ENCODE measurements around the gene SKA2.
A peak's percentile ranks its signal among the peaks of the same experiment; 100 is the strongest.
"Not testable (repeated sequence)": the region's sequence is repeated elsewhere in the genome, so short reads cannot be mapped to it uniquely, and the experiment has no call there.

SKA2 gene

GRCh38 chr17:59154721-59155438, at the start of gene SKA2:
Gene SKA2, minus strand, starts transcription at chr17:59155186. Its CDS starts 23 bp downstream, at chr17:59155163.
- peak; percentile 94 for DNase-seq

DNA sequence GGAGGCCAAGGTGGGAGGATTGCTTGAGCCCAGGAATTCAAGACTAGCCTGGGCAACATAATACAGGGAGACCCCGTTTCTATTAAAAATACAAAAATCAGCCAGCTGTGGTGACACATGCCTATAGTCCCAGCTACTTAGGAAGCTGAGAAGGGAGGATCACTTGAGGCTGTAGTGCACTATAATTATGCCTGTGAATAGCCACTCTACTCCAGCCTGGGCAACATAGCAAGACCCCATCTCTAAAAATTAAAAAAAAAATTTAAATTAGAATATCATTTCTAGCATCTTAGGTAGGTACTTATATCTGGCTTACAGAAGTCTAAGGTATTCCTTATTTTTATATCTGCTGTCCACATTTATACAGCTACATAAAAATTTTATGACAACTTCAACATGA, 47.3 kb upstream of the SKA2 start:
- no peak for DNase-seq

DNA sequence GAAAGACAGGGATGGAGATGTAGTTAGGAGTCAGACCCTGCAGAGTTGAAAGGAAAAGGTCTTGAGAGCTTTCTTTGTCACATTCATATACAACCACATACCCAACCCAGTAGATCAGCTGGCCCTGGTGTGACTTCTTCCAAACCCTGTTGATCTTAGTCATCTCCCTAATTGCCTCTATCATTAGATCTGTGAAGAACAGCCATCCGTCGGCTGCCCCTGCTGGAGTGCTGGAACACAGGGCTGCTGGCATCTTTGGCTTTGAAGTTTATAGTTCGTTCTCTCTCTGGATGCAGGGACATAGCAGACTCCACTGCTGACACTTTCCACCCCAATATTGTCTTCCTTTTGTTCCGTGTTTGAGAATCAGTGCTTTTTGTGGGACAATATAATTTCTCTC, 44.4 kb upstream of the SKA2 start:
- DNase-seq: no peak

GRCh38 chr17:59193336-59193862, 38.4 kb upstream of the SKA2 start:
- DNase-seq: no peak

GRCh38 chr17:59190806-59191205, 35.8 kb upstream of the SKA2 start:
- no peak for DNase-seq

DNA sequence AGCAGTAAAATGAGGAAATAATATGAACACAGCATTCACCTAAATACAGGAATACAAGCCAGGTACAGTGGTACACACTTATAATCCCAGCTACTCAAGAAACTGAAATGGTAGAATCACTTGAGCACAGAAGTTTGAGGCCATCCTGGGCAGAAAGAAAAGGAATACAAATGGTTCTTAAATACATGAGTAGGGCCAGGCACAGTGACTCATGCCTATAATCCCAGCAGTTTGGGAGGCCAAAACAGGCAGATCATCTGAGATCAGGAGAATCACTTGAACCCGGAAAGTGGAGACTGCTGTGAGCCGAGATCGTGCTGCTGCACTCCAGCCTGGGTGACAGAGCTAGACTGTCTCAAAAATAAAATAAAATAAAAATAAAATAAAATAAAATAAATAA, 31.9 kb upstream of the SKA2 start:
- no peak for DNase-seq

DNA sequence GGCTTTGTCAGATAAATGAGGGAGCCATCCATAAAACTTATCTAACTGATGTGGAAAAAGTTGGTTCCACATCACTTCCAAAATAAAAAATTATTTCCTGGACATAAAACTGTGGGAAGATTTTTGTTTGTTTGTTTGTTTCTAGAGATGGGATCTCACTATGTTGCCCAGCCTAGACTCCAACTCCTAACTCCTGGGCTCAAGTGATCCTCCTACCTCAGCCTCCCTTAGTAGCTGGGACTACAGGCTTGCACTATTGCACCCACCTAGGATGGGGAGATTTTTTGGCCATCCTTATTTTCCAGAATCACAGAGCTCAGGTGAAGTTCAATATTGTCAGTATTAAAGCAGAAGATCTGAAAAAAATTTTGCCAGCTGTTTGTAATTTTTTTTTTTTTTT, 31.0 kb upstream of the SKA2 start:
- no peak for DNase-seq

DNA sequence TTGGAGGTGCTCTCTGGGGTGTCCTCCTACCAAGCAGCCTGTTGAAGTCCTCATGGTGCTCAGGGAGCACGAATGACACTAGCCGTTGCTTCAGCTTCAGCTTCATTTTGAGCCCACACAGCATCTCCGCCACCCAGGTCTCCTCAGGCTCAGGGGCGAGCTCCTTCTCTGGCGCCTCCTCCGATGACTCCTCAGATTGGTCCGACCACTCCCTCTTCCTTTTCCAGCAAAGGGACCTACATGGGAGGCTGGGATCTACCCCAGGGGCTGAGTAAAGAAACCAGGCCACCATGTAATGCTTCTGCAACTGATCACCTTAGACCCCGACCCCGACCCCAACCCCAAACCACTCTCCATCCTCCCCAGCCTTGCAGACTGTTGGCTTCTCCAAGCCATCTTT, 26.5 kb upstream of the SKA2 start:
- no peak for DNase-seq

- DNase-seq: no peak
Observed at GRCh38 chr17:59180626-59181025, 25.6 kb upstream of the SKA2 start.

- DNase-seq: not testable (repeated sequence)
Observed at GRCh38 chr17:59179601-59180000, 24.6 kb upstream of the SKA2 start.

DNA sequence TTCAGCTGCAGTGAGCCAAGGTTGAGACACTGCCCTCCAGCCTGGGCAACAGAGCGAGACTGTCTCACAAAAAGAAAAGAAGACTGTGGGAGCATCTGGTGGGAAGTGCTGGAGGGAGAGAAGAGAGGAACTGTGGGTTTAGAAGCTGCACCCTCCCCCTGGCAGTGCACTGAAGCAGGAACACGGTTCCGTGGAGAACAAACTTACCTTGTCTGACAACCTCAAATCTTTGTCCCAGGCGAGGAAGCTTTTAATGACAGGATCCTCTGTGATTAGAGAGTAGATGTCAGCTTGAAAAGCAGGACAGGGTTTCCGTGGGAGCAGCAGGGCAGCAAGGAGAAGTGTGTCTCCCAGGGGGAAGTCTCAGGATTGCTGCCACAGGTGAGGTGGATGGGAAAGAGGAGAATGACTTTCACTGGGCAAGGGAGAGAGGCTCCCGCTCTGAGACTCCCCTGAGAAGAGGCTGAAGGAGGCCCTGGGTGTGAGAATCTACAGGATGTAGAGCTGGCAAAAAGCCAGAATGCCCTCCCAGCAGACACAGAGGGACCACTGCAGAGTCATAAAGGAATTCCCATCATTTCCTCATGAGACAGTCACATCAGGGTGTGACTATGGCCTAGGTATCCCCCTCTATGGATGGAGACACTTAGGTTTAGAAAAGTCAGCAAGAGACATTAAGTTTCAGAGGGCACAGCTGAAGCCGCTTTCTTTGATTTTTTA, 23.4 kb upstream of the SKA2 start:
- no peak for DNase-seq

GRCh38 chr17:59175076-59175475, 20.1 kb upstream of the SKA2 start:
- no peak for DNase-seq

- no peak for DNase-seq
Observed at GRCh38 chr17:59174671-59175070, 19.7 kb upstream of the SKA2 start.

GRCh38 chr17:59172436-59173004, 17.5 kb upstream of the SKA2 start:
- DNase-seq: no peak

DNA sequence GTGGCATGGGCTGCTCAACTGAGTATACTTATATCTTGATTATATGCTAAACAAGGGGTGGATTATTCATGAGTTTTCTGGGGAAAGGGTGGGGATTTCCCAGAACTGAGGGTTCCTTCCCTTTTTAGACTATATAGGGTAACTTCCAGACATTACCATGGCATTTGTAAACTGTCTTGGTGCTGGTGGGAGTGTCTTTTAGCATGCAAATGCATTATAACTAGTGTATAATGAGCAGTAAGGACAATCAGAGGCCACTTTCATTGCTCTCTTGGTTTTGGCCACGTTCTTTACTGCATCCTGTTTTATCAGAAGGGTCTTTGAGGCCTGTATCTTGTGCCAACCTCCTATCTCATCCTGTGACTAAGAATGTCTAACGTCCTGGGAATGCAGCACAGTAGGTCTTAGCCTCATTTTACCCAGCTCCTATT, 12.6 kb upstream of the SKA2 start:
- DNase-seq: no peak

- DNase-seq: peak; percentile 25
Observed at GRCh38 chr17:59165933-59166342, 11.0 kb upstream of the SKA2 start.

- DNase-seq: no peak
Observed at GRCh38 chr17:59161477-59161876, 6.5 kb upstream of the SKA2 start.

GRCh38 chr17:59160157-59161025, 5.4 kb upstream of the SKA2 start:
- no peak for DNase-seq

- peak; percentile 88 for DNase-seq
Observed at GRCh38 chr17:59155439-59156177, 622 bp upstream of the SKA2 start, which contains the start of gene PRR11. Gene PRR11, plus strand, starts transcription at chr17:59155746. Its CDS starts 14,007 bp downstream, at chr17:59169753.

DNA sequence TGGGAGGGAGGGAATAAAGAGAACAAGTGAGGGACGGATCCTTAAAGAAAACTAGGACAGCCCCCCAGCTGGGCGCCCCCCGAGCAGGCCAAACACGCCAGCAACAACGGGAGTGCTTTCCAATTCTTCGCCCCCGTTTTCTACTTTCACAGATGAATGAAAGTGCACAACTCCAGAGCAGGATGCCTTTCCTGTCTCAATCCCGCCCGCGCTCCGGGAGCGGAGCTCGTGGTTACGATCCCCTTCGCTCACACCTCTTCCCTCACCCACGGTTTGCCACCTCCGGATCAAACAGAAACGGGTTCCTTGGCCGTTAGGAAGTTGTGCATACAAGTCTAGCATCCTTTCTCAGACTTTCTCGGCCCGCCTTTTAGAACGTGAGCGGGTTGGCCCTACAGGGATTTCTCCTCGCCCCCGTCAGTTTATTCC, 680 bp downstream of the SKA2 start:
- DNase-seq: peak; percentile 14

GRCh38 chr17:59152925-59153324, 2.1 kb downstream of the SKA2 start:
- no peak for DNase-seq

GRCh38 chr17:59151591-59151990, 3.4 kb downstream of the SKA2 start:
- no peak for DNase-seq
